HG03457 (cell line): ENCODE data around the gene ADAM22.
A peak's percentile ranks its signal among the peaks of the same experiment; 100 is the strongest.
"Not testable (repeated sequence)": the region's sequence is repeated elsewhere in the genome, so short reads cannot be mapped to it uniquely, and the experiment has no call there.

Experiments
- ATAC-seq: cut with Tn5 transposase; IDR thresholded peaks from one replicate; pipeline ENCODE4 v1.9.1; 2021; ENCODE audit warnings: moderate number of reproducible peaks; ENCODE audit not compliant: unreplicated experiment

Gene ADAM22

GRCh38 chr7:87933953-87934698 is at the start of gene ADAM22:
Gene ADAM22, plus strand, starts transcription at chr7:87934251. Its CDS starts 215 bp downstream, at chr7:87934466.
- ATAC-seq: peak; percentile 97

- no peak for ATAC-seq
Measured at GRCh38 chr7:87885018-87885417, 49.0 kb upstream of the ADAM22 start.

GRCh38 chr7:87886875-87887274 is 47.2 kb upstream of the ADAM22 start:
- no peak for ATAC-seq

GRCh38 chr7:87895363-87895762 is 38.7 kb upstream of the ADAM22 start:
- ATAC-seq: no peak

GRCh38 chr7:87899255-87899654 is 34.8 kb upstream of the ADAM22 start:
- ATAC-seq: no peak

GRCh38 chr7:87907136-87907906 is 26.7 kb upstream of the ADAM22 start:
- not testable (repeated sequence) for ATAC-seq

- not testable (repeated sequence) for ATAC-seq
Measured at GRCh38 chr7:87908814-87909213, 25.2 kb upstream of the ADAM22 start.

- ATAC-seq: no peak
Measured at GRCh38 chr7:87912121-87912520, 21.9 kb upstream of the ADAM22 start.

- no peak for ATAC-seq
Measured at GRCh38 chr7:87918740-87919139, 15.3 kb upstream of the ADAM22 start.

- no peak for ATAC-seq
Measured at GRCh38 chr7:87919875-87920274, 14.2 kb upstream of the ADAM22 start.

- ATAC-seq: no peak
Measured at GRCh38 chr7:87920578-87920977, 13.5 kb upstream of the ADAM22 start.

- ATAC-seq: not testable (repeated sequence)
Measured at GRCh38 chr7:87922759-87923395, 11.2 kb upstream of the ADAM22 start.

- peak; percentile 98 for ATAC-seq
Measured at GRCh38 chr7:87926581-87927461, 7.2 kb upstream of the ADAM22 start.

- ATAC-seq: peak; percentile 34
Measured at GRCh38 chr7:87933605-87933952, 472 bp upstream of the ADAM22 start.

GRCh38 chr7:87934699-87935383 is 790 bp downstream of the ADAM22 start:
- no peak for ATAC-seq

- ATAC-seq: no peak
Measured at GRCh38 chr7:87935384-87935706, 1.3 kb downstream of the ADAM22 start.

GRCh38 chr7:87941138-87941537 is 7.1 kb downstream of the ADAM22 start:
- no peak for ATAC-seq

- ATAC-seq: no peak
Measured at GRCh38 chr7:87944547-87944946, 10.5 kb downstream of the ADAM22 start.

- ATAC-seq: not testable (repeated sequence)
Measured at GRCh38 chr7:87945926-87946325, 11.9 kb downstream of the ADAM22 start.

GRCh38 chr7:87948371-87948770 is 14.3 kb downstream of the ADAM22 start:
- ATAC-seq: no peak
